Measurements from ENCODE around the gene SUSD6. TPM values are rescaled to one million over a fixed set of nuclear protein-coding genes. Genes with fewer than 3 reads are reported as not detected.

SUSD6 gene
- total and polyA plus RNA-seq, 2 donors from 2014 or later: 14.3 to 84.2 TPM

DNA sequence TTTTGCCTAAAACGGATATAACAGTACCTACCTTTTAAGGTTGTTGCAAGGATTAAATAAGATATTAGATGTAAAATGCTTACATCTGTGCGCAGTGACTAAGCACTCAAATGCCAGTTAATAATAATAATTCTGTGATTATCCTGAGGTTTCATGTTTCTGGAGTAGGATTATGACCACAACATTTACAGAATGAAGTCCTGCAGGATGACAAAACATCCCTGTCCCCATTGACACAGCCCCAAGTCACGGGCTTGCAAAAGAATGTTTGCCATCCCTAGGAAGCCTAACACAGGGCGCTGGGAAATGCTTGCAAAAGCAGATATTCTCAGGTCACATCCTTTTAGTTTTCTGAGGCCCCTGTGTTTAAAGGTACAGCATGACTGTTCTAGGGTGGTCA is 20.1 kb downstream of the SUSD6 start:
- Histone ChIP-seq H3K4me1 (ENCODE audit: control insufficient read depth in 2 of 3, insufficient read depth in 2 of 3, low read depth in 1 of 3, low read length in 3 of 3) (peaks cover 7 to 61% (median 50%) of the 10 kb centered on the region in 3 donors), H3K9ac (ENCODE audit: low read length in 3 of 3) (no peak overlapping the region), H3K27me3 (ENCODE audit: control insufficient read depth, insufficient read depth, low read length) (no peaks in the 10 kb centered on the region), H3K36me3 (ENCODE audit: control insufficient read depth in 2 of 3, insufficient read depth in 3 of 3, low read length in 3 of 3) (no peaks in the 10 kb centered on the region), H3K27ac (ENCODE audit: low read depth in 2 of 2, low read length in 2 of 2) (no peak overlapping the region), H3K9me3 (ENCODE audit: control insufficient read depth in 2 of 3, insufficient read depth in 1 of 3, low read length in 3 of 3) (no peaks in the 10 kb centered on the region), H3K4me3 (ENCODE audit: low read length in 3 of 3) (no peak overlapping the region)
- intact Hi-C loops (cut with DNase I): no loop called here
- DNase-seq (no peak), FAIRE-seq (no peak)
- TF ChIP-seq, protein P1, sequence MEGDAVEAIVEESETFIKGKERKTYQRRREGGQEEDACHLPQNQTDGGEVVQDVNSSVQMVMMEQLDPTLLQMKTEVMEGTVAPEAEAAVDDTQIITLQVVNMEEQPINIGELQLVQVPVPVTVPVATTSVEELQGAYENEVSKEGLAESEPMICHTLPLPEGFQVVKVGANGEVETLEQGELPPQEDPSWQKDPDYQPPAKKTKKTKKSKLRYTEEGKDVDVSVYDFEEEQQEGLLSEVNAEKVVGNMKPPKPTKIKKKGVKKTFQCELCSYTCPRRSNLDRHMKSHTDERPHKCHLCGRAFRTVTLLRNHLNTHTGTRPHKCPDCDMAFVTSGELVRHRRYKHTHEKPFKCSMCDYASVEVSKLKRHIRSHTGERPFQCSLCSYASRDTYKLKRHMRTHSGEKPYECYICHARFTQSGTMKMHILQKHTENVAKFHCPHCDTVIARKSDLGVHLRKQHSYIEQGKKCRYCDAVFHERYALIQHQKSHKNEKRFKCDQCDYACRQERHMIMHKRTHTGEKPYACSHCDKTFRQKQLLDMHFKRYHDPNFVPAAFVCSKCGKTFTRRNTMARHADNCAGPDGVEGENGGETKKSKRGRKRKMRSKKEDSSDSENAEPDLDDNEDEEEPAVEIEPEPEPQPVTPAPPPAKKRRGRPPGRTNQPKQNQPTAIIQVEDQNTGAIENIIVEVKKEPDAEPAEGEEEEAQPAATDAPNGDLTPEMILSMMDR (IDR thresholded peaks at IDR 0.05; ENCODE audit: borderline replicate concordance, extremely low read depth, insufficient read depth): no peak

DNA sequence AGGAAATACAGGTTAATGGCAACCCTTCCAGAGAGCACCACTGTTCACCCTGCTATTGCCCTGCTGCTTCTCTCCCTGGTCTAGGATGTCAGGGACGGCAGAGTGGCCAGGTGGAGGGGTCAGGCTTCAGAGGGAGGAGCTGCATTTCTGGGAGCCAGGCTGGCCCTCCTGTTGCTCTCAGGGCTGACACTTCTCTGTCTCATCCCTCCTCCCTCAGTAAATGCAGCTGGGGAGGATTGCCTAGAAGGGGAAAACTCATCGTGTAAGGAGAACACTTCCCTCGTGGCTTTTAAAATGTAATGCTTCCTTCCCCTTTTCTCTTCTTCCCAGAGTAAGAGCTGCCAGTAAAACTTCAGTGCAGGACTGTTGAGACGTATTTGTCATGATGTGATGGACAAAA is 20.8 kb downstream of the SUSD6 start:
- no peak for FAIRE-seq
- H3K27ac ChIP-seq (ENCODE audit: low read depth in 2 of 2, low read length in 2 of 2): peak overlapping the region; percentile 9 to 39

DNA sequence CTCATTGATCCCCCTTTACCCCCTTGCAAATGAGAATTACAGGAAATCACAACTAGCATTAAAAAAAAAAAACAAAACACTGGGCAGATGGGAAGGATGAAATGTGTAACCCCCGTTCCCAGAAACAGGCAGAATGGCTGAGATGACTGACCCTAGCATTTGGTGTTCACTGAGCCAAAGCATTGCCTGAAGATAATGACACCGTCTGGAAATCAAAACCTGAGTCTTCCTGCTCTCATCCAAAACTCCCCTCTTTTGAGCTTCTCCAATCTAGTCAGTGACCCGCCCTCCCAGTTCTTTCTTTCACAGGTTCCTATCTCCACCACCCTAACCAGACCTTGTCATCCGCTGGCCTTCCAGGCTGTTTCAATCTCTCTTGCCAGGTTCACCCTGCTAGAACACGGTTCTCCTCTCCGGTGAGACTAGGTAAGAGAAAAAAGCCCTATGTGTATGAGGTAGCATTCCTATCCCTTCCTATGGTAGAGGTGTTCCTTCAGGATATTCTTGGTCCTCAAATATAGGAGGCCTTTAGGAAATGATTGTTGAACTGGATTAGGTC is 21.3 kb downstream of the SUSD6 start:
- DNase-seq (peak in 2 of 5 donors; percentile 56 to 62), FAIRE-seq (no peak)
- Histone ChIP-seq H3K9ac (ENCODE audit: low read length in 3 of 3) (peak overlapping the region in 1 of 3 donors; percentile 21), H3K27ac (ENCODE audit: low read depth in 2 of 2, low read length in 2 of 2) (peak overlapping the region; percentile 9 to 32), H3K36me3 (ENCODE audit: control insufficient read depth in 2 of 3, insufficient read depth in 3 of 3, low read length in 3 of 3) (no peaks in the 10 kb centered on the region), H3K9me3 (ENCODE audit: control insufficient read depth in 2 of 3, insufficient read depth in 1 of 3, low read length in 3 of 3) (no peaks in the 10 kb centered on the region), H3K27me3 (ENCODE audit: control insufficient read depth, insufficient read depth, low read length) (no peaks in the 10 kb centered on the region), H3K4me1 (ENCODE audit: control insufficient read depth in 2 of 3, insufficient read depth in 2 of 3, low read depth in 1 of 3, low read length in 3 of 3) (peaks cover 7 to 72% (median 62%) of the 10 kb centered on the region in 3 donors), H3K4me3 (ENCODE audit: low read length in 3 of 3) (no peak overlapping the region)
- TF ChIP-seq, protein P1 (IDR thresholded peaks at IDR 0.05; ENCODE audit: borderline replicate concordance, extremely low read depth, insufficient read depth): no peak
- intact Hi-C loops (cut with DNase I): no loop called here

More for the DNA sequence above, 20.8 kb downstream of the SUSD6 start:
- Histone ChIP-seq H3K36me3 (ENCODE audit: control insufficient read depth in 2 of 3, insufficient read depth in 3 of 3, low read length in 3 of 3) (no peaks in the 10 kb centered on the region), H3K9me3 (ENCODE audit: control insufficient read depth in 2 of 3, insufficient read depth in 1 of 3, low read length in 3 of 3) (no peaks in the 10 kb centered on the region), H3K4me3 (ENCODE audit: low read length in 3 of 3) (no peak overlapping the region), H3K27me3 (ENCODE audit: control insufficient read depth, insufficient read depth, low read length) (no peaks in the 10 kb centered on the region), H3K4me1 (ENCODE audit: control insufficient read depth in 2 of 3, insufficient read depth in 2 of 3, low read depth in 1 of 3, low read length in 3 of 3) (peaks cover 7 to 67% (median 57%) of the 10 kb centered on the region in 3 donors), H3K9ac (ENCODE audit: low read length in 3 of 3) (no peak overlapping the region)
- DNase-seq: peak in 1 of 5 donors; percentile 29
- intact Hi-C loops (cut with DNase I): no loop called here
- TF ChIP-seq, protein P1 (IDR thresholded peaks at IDR 0.05; ENCODE audit: borderline replicate concordance, extremely low read depth, insufficient read depth): no peak

Data from kidney (tissue), 14 donors.